GM12874 (cell line): ENCODE results near the gene BCAS2.

Source experiments
- CTCF ChIP-seq: IDR thresholded peaks from 2 replicates; pipeline ENCODE4 v1.5.1; 2011; ENCODE audit warnings: low read depth, mild to moderate bottlenecking, control low read depth, low read length, moderate library complexity; ENCODE audit not compliant: insufficient read depth

Gene BCAS2

DNA sequence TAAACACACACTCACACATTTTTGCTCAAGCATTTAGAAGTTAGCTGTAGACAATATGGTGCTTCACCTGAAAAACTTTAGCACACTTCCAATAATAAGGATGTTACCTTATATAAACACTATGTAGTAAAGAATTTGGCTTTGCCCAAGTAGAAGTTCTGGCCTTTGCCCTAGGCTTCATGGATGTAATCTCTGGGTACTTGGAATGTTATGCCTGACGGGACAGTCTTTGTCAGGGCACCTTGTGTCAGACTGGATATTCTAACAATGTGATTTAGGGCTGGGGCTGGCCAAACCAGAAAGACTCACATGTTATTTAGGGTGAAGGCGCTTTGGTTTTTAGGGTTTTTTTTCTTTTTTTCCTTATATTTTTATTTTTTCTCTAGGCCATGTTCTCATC is 35.6 kb downstream of the BCAS2 start:
- no peak for TF ChIP-seq CTCF

- no peak for TF ChIP-seq CTCF
These were observed 36.1 kb downstream of the BCAS2 start for GRCh38 chr1:114545315-114545714.

GRCh38 chr1:114540821-114541220 is 40.6 kb downstream of the BCAS2 start:
- TF ChIP-seq CTCF = no peak

GRCh38 chr1:114540272-114540671 is 41.1 kb downstream of the BCAS2 start:
- no peak for TF ChIP-seq CTCF

DNA sequence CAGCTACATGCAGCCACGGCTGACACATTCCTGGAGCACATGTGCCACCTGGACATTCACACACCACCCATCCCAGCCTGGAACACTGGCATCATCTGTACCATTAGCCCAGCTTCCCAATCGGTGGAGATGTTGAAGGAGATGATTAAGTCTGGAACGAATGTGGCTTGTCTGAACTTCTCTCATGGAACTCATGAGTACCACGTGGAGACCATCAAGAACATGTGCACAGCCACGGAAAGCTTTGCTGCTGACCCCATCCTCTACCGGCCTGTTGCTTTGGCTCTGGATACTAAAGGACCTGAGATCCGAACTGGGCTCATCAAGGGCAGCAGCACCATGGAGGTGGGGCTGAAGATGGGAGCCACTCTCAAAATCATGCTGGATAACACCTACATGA is 45.4 kb downstream of the BCAS2 start:
- TF ChIP-seq CTCF = no peak

DNA sequence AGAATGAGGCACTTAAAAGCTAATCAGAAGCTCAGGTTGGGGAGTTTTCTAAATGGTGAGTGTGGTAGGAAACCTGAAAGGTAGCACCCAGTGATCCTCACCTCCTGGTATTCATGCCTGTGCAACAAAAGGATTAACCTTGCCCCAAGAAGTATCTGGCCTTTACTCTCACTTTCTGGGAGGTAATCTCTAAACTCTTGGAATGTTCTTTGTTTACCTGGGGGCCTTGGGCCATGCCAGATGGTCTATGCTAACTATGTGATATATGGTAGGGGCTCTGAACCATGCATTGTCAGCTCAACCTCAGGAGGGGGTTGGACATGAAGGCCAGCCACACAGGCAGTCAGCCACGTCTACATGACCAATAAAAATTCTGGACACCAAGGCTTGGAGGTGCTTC is 46.0 kb downstream of the BCAS2 start:
- no peak for TF ChIP-seq CTCF

- TF ChIP-seq CTCF = no peak
These were observed 50.3 kb downstream of the BCAS2 start for GRCh38 chr1:114531094-114531493.

- TF ChIP-seq CTCF = no peak
These were observed 51.2 kb downstream of the BCAS2 start for GRCh38 chr1:114530224-114530623.
